HG02759 (cell line): ENCODE data around the gene VOPP1.
"Not testable (repeated sequence)": the region's sequence is repeated elsewhere in the genome, so short reads cannot be mapped to it uniquely, and the experiment has no call there.

Experiments used
- ATAC-seq: cut with Tn5 transposase; IDR thresholded peaks from one replicate; pipeline ENCODE4 v1.9.1; 2021; ENCODE audit warnings: mild to moderate bottlenecking, moderate library complexity; ENCODE audit not compliant: unreplicated experiment

Gene VOPP1, protein sequence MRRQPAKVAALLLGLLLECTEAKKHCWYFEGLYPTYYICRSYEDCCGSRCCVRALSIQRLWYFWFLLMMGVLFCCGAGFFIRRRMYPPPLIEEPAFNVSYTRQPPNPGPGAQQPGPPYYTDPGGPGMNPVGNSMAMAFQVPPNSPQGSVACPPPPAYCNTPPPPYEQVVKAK

DNA sequence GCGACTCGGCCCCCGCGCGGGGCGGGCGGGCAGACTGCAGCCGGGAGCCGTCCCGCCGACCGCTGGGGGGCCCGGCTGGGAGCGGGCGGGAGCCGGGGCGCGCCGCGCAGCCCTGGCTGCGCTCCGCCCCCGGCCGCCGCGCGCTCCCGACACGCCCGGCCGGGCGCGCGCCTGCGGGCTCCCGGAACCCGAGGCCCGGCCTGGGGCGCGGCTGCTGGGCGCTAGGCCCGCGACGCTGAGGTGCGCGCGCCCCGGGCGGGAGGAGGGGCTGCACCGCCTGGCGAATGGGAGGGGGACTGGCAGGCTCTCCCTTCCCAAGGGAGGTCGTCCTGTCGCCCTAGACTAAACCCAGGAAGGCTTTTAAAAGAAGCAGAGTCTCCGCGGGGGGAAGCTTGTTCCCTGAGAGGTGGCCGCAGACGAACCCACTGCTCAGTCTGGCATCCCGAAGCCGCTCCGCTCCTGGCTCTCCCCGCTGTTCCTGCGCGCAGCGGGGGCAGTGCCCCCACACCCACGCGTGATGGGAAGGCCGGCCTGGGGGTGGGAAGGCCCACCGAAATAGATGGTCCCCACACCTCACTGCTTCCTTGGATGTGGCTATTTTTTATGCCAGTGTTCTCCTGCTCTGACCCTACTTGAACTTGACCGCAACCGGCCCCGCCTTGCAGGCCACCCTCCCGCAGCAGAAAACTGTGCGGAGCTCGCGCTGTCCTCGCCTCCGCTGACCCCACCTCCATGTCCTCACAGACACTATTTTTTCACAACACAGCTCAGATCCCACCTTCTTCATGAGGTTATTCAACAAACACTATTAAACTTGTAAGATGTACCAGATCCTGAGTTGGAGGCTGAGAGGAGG lies at the start of gene VOPP1:
Gene VOPP1, minus strand, starts transcription at position 125 of the 856 bp plus-strand sequence. CDS start 178 bp downstream, outside the sequence.
- ATAC-seq = peak; percentile 63

DNA sequence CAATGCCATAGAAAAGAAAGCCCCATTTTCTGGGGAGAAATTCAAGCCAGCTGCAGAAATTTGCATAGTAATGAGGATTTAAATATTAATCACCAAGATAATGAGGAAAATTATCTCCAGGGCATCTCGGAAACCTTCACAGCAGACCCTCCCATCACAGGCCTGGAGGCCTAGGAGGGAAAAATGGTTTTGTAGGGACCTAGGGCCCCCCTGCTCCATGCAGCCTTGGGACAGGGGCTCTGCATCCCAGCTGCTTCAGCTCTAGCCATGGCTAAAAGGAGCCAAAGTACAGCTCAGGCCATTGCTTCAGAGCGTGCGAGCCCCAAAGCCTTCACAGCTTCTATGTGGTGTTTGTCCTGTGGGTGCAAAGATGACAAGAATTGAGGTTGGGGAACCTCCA lies 46.6 kb upstream of the VOPP1 start:
- no peak for ATAC-seq

GRCh38 chr7:55614365-55615064 lies 42.2 kb upstream of the VOPP1 start:
- ATAC-seq = not testable (repeated sequence)

GRCh38 chr7:55609726-55610125 lies 37.4 kb upstream of the VOPP1 start:
- ATAC-seq = not testable (repeated sequence)

GRCh38 chr7:55605661-55606060 lies 33.4 kb upstream of the VOPP1 start:
- ATAC-seq = not testable (repeated sequence)

GRCh38 chr7:55597944-55598499 lies 25.7 kb upstream of the VOPP1 start:
- peak; percentile 47 for ATAC-seq

DNA sequence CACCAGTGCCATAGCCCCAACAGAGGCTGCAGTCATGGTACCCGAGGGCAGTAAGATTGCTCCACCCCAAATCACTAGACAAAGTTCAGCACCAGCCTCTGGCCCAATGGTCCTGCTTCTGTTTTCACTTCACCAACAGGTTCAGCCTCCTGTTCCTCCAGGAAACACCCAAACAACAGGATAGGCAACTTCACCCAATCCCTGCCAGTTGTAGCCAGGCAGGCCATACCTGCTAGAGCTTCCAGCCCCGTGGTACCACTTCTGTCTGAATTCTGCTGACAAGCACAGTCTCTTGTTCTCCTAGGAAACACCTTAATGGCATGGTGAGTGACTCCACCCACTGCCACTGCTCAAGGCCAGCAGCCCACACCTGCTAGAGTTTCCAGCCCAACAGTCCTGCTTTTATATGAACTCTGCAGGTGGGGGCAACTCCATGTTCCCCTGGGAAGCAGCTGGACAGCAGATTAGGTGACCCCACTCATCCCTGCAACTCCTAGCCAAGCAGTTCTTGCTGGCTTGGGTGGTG lies 25.0 kb upstream of the VOPP1 start:
- ATAC-seq = not testable (repeated sequence)

- no peak for ATAC-seq
Observed at GRCh38 chr7:55595511-55595910, 23.2 kb upstream of the VOPP1 start.

DNA sequence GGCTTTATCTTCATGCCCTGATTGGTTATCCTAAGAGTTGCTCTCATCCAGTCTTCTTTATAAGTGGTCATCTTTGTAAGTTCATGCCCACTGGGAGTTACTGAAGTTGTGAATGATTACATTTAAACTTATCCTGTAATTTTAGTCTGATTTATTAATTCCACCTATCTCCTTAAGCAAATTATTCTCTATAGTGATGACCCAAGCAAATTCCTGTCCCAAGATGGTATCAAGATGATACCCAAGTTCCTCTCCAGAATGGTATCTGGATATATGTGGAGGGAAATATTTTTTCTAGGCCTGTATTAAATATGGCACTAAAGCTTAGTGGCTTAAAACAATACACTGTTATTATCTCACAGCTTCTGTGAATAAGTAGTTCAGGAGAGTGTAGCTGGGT lies 22.6 kb upstream of the VOPP1 start:
- ATAC-seq = no peak

DNA sequence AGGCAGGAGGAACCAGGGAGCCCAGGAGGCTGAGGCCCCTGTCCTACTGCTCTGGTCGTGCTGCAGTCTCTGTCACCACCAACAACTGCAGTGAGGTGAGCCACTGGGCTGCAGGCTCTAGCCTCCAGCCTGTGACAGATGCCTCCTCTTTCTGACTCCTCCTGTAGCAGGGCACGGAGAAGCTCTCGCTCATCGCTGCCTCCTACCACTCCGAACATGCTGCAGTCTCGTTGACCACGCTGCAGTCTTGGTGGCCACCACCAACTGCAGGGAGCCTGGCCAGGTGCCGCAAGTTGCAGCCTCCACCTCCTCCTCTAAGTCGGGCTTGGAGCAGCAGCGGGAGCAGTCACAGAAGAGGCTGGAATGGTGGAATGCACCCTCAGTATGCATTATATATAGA lies 22.1 kb upstream of the VOPP1 start:
- ATAC-seq = no peak

GRCh38 chr7:55593515-55594318 lies 21.4 kb upstream of the VOPP1 start:
- ATAC-seq = peak; percentile 65

- ATAC-seq = no peak
Observed at GRCh38 chr7:55593172-55593514, 20.8 kb upstream of the VOPP1 start.

DNA sequence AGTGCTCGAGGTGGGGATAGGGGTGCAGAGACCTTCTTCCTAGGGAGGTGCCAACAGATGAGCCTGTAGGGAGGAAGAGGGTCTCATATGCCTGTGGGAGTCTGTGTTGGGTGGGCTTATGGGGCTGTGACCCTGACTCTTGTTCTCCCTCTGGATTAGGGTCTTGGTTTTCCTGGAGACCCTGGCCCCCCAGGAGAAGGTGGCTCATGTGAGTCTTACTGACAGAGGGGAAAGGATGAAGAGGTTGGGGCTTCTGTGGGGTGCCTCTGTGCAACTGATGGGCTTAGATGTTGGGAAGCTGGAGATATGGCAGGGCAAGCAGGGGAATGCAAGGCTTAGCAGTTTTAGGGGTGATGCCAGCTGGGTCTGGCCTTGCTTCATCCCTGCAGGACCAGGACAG lies 20.2 kb upstream of the VOPP1 start:
- ATAC-seq = no peak

DNA sequence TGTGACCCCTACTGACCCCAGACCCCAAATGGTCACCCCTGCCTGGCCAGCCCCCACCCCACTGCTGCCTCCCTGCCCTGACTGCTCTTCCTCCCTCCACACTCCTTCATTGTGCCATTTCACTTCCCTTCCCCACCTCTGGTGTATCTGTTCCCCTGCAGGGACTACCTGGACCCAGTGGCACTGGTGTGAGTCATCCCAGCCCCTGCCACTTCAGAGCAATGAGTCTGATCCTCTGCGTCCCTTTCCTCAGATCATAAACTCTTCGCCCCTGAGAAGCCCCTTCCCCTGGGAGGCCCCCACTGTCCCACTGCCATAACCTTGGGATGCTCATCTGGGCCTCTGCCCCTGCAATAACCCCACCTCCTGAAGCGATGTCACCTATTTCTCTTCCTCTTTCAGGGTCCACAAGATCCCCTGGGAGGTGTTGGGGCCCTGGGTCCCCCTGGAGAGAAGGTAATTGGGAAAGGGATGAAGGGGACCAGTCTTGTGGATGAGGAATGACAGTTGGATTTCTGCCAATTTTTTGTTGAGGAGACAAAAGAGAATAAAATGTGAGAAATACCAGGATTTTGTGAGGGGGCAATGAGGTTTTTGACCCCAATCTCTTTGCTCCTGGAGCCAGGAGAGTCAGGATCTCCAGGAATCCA lies 19.1 kb upstream of the VOPP1 start:
- ATAC-seq = no peak

DNA sequence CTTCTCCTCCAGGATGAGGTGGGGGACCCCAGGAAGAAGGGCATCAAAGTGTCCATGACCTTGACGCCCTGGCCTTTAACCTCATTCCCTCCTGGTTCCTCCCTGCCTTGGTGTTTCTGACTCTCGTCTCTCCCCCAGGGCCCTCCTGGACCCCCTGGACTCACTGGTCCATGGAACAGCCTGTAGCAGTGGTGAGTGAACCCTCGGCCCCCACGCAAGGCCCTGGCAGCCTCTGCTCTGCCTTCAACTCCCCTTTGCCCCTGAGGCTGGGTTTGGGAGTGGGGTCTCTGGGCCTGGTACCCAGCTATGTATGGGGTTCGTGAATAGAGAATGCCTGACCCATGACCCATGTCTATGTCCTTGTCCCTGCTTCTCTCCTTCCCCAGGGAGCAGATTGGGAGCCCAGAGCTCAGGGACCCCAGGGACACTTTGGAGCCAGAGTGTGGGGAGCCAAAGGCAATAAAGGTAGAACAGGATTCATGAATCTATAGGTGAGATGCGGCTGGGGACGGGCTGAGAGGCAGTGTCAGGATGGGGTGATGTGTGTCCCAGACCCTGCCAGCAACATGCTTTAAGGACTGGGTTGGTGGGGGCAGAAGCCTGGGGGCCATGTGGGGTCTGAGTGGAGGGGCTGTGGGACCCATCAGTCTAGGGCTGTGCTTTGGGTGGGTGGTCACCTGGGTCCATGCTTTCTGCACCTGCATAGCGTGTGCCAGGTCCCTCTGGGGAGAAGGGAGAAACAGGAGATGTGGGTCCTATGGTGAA lies 18.4 kb upstream of the VOPP1 start:
- no peak for ATAC-seq

GRCh38 chr7:55589905-55590304 lies 17.6 kb upstream of the VOPP1 start:
- ATAC-seq = no peak

GRCh38 chr7:55588976-55589604 lies 16.8 kb upstream of the VOPP1 start:
- no peak for ATAC-seq

GRCh38 chr7:55588379-55588699 lies 16.0 kb upstream of the VOPP1 start:
- no peak for ATAC-seq
